HEK293T (cell line): ENCODE results near the gene CDKN2AIP.

Source experiments
- CTCF ChIA-PET: fragments of 350-600 bp; formaldehyde crosslinking; extraction: SDS; loops from one replicate; lab custom pipeline; 2021; ENCODE audit warnings: antibody characterized with exemption, inconsistent platforms; lab: Yijun Ruan, JAX
- POLR2A ChIA-PET: fragments of 350-600 bp; formaldehyde crosslinking; extraction: SDS; loops from one replicate; lab custom pipeline; 2020; ENCODE audit warnings: antibody characterized with exemption, inconsistent platforms; lab: Yijun Ruan, JAX
- DNase-seq: peaks from one replicate; pipeline ENCODE4 v3.0.0; 2012; ENCODE audit warnings: mixed read lengths; ENCODE audit errors: extremely low spot score
- ARNT ChIP-seq: fragments of 450-650 bp; IDR thresholded peaks from 2 replicates; pipeline ENCODE4 v1.6.1; 2017; ENCODE audit warnings: mild to moderate bottlenecking
- BHLHE40 ChIP-seq: fragments of 450-650 bp; IDR thresholded peaks from 2 replicates; pipeline ENCODE4 v1.6.1; 2016; ENCODE audit warnings: mild to moderate bottlenecking, moderate library complexity, borderline replicate concordance
- CTBP1 ChIP-seq: fragments of 450-650 bp; IDR thresholded peaks from 2 replicates; pipeline ENCODE4 v1.6.1; 2016; ENCODE audit warnings: borderline replicate concordance
- ELF4 ChIP-seq: fragments of 450-650 bp; IDR thresholded peaks from 2 replicates; pipeline ENCODE4 v1.6.1; 2017; ENCODE audit warnings: antibody characterized with exemption
- FOXA1 ChIP-seq: fragments of 450-650 bp; IDR thresholded peaks from 2 replicates; pipeline ENCODE4 v1.6.1; 2016; ENCODE audit warnings: mild to moderate bottlenecking
- FOXK2 ChIP-seq: fragments of 450-650 bp; IDR thresholded peaks from 2 replicates; pipeline ENCODE4 v1.6.1; 2016; ENCODE audit warnings: mild to moderate bottlenecking
- FOXM1 ChIP-seq: fragments of 450-650 bp; IDR thresholded peaks from 2 replicates; pipeline ENCODE4 v1.6.1; 2017; ENCODE audit warnings: mild to moderate bottlenecking, borderline replicate concordance
- HDGF ChIP-seq: fragments of 450-650 bp; IDR thresholded peaks from 2 replicates; pipeline ENCODE4 v1.6.1; 2017; ENCODE audit warnings: antibody characterized with exemption, borderline replicate concordance
- L3MBTL2 ChIP-seq: fragments of 450-650 bp; conservative IDR thresholded peaks from 2 replicates; pipeline ENCODE4 v1.6.1; 2016; ENCODE audit warnings: mild to moderate bottlenecking
- LEF1 ChIP-seq: fragments of 450-650 bp; IDR thresholded peaks from 2 replicates; pipeline ENCODE4 v1.6.1; 2017; ENCODE audit warnings: mild to moderate bottlenecking, borderline replicate concordance
- NFRKB ChIP-seq: fragments of 450-650 bp; IDR thresholded peaks from 2 replicates; pipeline ENCODE4 v1.6.1; 2016; ENCODE audit warnings: mild to moderate bottlenecking, moderate library complexity
- PKNOX1 ChIP-seq: fragments of 450-650 bp; IDR thresholded peaks from 2 replicates; pipeline ENCODE4 v1.6.1; 2016
- SP1 ChIP-seq: fragments of 450-650 bp; IDR thresholded peaks from 2 replicates; pipeline ENCODE4 v1.6.1; 2017
- SUZ12 ChIP-seq: fragments of 450-650 bp; IDR thresholded peaks from 2 replicates; pipeline ENCODE4 v1.6.1; 2016; ENCODE audit warnings: mild to moderate bottlenecking
- TARDBP ChIP-seq: fragments of 450-650 bp; IDR thresholded peaks from 2 replicates; pipeline ENCODE4 v1.6.1; 2016
- ZNF384 ChIP-seq: fragments of 450-650 bp; IDR thresholded peaks from 2 replicates; pipeline ENCODE4 v1.6.1; 2016

The CDKN2AIP gene

GRCh38 chr4:183447646-183448045, 3.2 kb downstream of the CDKN2AIP start:
- ChIA-PET CTCF (no interaction called here), POLR2A (interaction anchor here (1.1 kb wide), 1 partner anchor 49 kb away, joined by 3 read pairs; no protein-coding TSS in a partner anchor)
- DNase-seq: no peak
- TF ChIP-seq BHLHE40 (no peak), CTBP1 (no peak), FOXK2 (no peak), NFRKB (no peak), L3MBTL2 (no peak)

- DNase-seq: no peak
- TF ChIP-seq LEF1 (no peak), HDGF (no peak), PKNOX1 (no peak), TARDBP (no peak), FOXM1 (no peak), SUZ12 (no peak), NFRKB (no peak), ARNT (no peak), BHLHE40 (no peak), FOXA1 (no peak), FOXK2 (no peak), SP1 (no peak), L3MBTL2 (no peak), ELF4 (no peak), ZNF384 (no peak), CTBP1 (no peak)
- ChIA-PET CTCF (no interaction called here), POLR2A (no interaction called here)
Measured at GRCh38 chr4:183448436-183448835, 4.0 kb downstream of the CDKN2AIP start.

- ChIA-PET POLR2A (no interaction called here), CTCF (no interaction called here)
- no peak for TF ChIP-seq FOXK2
- TF ChIP-seq FOXA1: no peak
- TF ChIP-seq FOXM1: no peak
- TF ChIP-seq SP1: no peak
- TF ChIP-seq CTBP1: no peak
- no peak for TF ChIP-seq ARNT
- no peak for TF ChIP-seq SUZ12
- no peak for TF ChIP-seq PKNOX1
- no peak for TF ChIP-seq LEF1
- no peak for TF ChIP-seq NFRKB
- no peak for TF ChIP-seq ZNF384
- TF ChIP-seq ELF4: no peak
- TF ChIP-seq L3MBTL2: no peak
- TF ChIP-seq TARDBP: no peak
- no peak for TF ChIP-seq HDGF
- no peak for TF ChIP-seq BHLHE40
- no peak for DNase-seq
Measured at GRCh38 chr4:183449193-183449882, 4.9 kb downstream of the CDKN2AIP start.

- no peak for TF ChIP-seq ARNT
- TF ChIP-seq NFRKB: no peak
- TF ChIP-seq FOXK2: no peak
- TF ChIP-seq CTBP1: no peak
- no peak for TF ChIP-seq BHLHE40
- TF ChIP-seq PKNOX1: no peak
- no peak for TF ChIP-seq L3MBTL2
- TF ChIP-seq SP1: no peak
- no peak for TF ChIP-seq LEF1
- TF ChIP-seq FOXA1: no peak
- TF ChIP-seq ZNF384: no peak
- TF ChIP-seq TARDBP: no peak
- no peak for TF ChIP-seq FOXM1
- no peak for TF ChIP-seq ELF4
- no peak for TF ChIP-seq HDGF
- no peak for DNase-seq
- ChIA-PET CTCF (no interaction called here), POLR2A (no interaction called here)
Measured at GRCh38 chr4:183450108-183450507, 5.7 kb downstream of the CDKN2AIP start.

- no peak for DNase-seq
- CTCF ChIA-PET: no interaction called here
- TF ChIP-seq PKNOX1 (no peak), ARNT (no peak), LEF1 (no peak), FOXA1 (no peak), SUZ12 (no peak), ELF4 (no peak), L3MBTL2 (no peak), SP1 (no peak), CTBP1 (no peak), HDGF (no peak), FOXK2 (no peak), BHLHE40 (no peak)
- POLR2A ChIA-PET: no interaction called here
Measured at GRCh38 chr4:183455431-183456195, 11.2 kb downstream of the CDKN2AIP start.
